Esophagus (tissue), 2 donors: ENCODE results near the gene RNF6. TPM values are rescaled to one million over a fixed set of nuclear protein-coding genes. Genes with fewer than 3 reads are reported as not detected.

Experiments
- H3K27ac ChIP-seq, 2 donors: one replicate each; pipeline ENCODE4 v1.5.1; 2013; ENCODE audit warnings: low read depth in 2 of 2, mild to moderate bottlenecking in 2 of 2, inconsistent platforms in 1 of 2, low read length in 1 of 2, moderate library complexity in 1 of 2
- H3K27me3 ChIP-seq, 2 donors: one replicate each; pipeline ENCODE4 v1.6.1; 2013; ENCODE audit warnings: low read length in 2 of 2, control low read depth in 1 of 2, mild to moderate bottlenecking in 1 of 2; ENCODE audit not compliant: insufficient read depth in 2 of 2, control insufficient read depth in 1 of 2
- H3K36me3 ChIP-seq, 2 donors: one replicate each; pipeline ENCODE4 v1.6.1; 2013; ENCODE audit warnings: low read length in 1 of 2; ENCODE audit not compliant: control insufficient read depth in 2 of 2, insufficient read depth in 2 of 2
- H3K4me1 ChIP-seq, 2 donors: one replicate each; pipeline ENCODE4 v1.6.1; 2013; ENCODE audit warnings: low read length in 1 of 2; ENCODE audit not compliant: control insufficient read depth in 2 of 2, insufficient read depth in 2 of 2
- H3K4me3 ChIP-seq, 2 donors: one replicate each; pipeline ENCODE4 v1.5.1; 2013; ENCODE audit warnings: low read length in 2 of 2, mild to moderate bottlenecking in 2 of 2, low read depth in 1 of 2, moderate library complexity in 1 of 2
- H3K9me3 ChIP-seq, 2 donors: one replicate each; pipeline ENCODE4 v1.6.1; 2013; ENCODE audit warnings: mild to moderate bottlenecking in 2 of 2, low read depth in 1 of 2, low read length in 1 of 2, moderate library complexity in 1 of 2; ENCODE audit not compliant: control insufficient read depth in 2 of 2, insufficient read depth in 1 of 2
- WGBS, 2 donors: extraction: QIAGEN DNeasy Blood & Tissue Kit; methylation state at CpG; one replicate each; pipeline ENCODE4 v1.1.7; 2013; 5-methylcytosine and 5-hydroxymethylcytosine counted together
- polyA plus RNA-seq, 2 donors: library from polyadenylated mRNA; stranded (reverse); fragments of 200-250 nt; gene quantifications; one replicate each; pipeline ENCODE4 v1.2.3, GENCODE V29; 2013
- donor health status: healthy with polysubstance abuse.
- donor health status: Bipolar disorder and iron deficiency.

RNF6 gene
- polyA plus RNA-seq: 10 to 100 TPM; 12.6 to 17.3 TPM

- Histone ChIP-seq H3K27ac (peak within 1 kb of the TSS; percentile 97 to 98), H3K27me3 (no peaks in the 10 kb centered on the region)
- WGBS, 2 donors: 0 to 1% methylated on average over 49 to 67 of the region's 67 CpGs
Observed at GRCh38 chr13:26221721-26222519, at the start of gene RNF6. RNF6 (minus strand) TSS chr13:26222314; CDS start chr13:26219649, 2,665 bp downstream.

DNA sequence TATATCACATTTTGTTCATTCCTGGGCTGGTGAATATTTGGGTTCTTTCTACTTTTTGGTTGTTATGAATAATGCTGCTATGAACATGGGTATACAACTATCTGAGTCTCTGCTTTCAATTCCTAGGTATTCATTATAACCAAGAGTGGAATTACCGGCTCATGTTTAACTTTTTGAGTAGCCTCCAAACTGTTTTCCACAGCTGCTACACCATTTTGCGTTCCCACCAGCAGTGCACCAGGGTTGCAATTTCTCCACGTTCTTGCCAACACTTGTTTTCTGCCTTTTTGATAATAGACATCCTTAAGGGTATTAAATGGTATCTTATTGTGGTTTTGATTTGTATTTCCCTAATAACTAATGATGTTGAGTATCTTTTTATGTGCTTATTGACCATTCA lies 48.6 kb upstream of the RNF6 start:
- H3K9me3 ChIP-seq: no peaks in the 10 kb centered on the region
- no peaks in the 10 kb centered on the region for H3K36me3 ChIP-seq
- no peak overlapping the region for H3K27ac ChIP-seq
- 86 to 96% methylated on average over 3 of the region's 3 CpGs for WGBS, 2 donors
- no peaks in the 10 kb centered on the region for H3K4me1 ChIP-seq
- H3K27me3 ChIP-seq: no peaks in the 10 kb centered on the region
- H3K4me3 ChIP-seq: no peak overlapping the region

More at GRCh38 chr13:26221721-26222519, at the start of gene RNF6:
- peak within 1 kb of the TSS; percentile 73 to 98 for H3K4me3 ChIP-seq
- H3K9me3 ChIP-seq: no peaks in the 10 kb centered on the region
- no peaks in the 10 kb centered on the region for H3K4me1 ChIP-seq
- peaks cover 0 to 3% of the 10 kb centered on the region in 2 donors for H3K36me3 ChIP-seq

GRCh38 chr13:26266311-26266710 lies 44.2 kb upstream of the RNF6 start:
- H3K27me3 ChIP-seq: no peaks in the 10 kb centered on the region
- H3K9me3 ChIP-seq: no peaks in the 10 kb centered on the region
- H3K4me3 ChIP-seq: no peak overlapping the region
- H3K27ac ChIP-seq: no peak overlapping the region
- no peaks in the 10 kb centered on the region for H3K4me1 ChIP-seq
- H3K36me3 ChIP-seq: no peaks in the 10 kb centered on the region
- WGBS, 2 donors: 81 to 87% methylated on average over 3 of the region's 3 CpGs

DNA sequence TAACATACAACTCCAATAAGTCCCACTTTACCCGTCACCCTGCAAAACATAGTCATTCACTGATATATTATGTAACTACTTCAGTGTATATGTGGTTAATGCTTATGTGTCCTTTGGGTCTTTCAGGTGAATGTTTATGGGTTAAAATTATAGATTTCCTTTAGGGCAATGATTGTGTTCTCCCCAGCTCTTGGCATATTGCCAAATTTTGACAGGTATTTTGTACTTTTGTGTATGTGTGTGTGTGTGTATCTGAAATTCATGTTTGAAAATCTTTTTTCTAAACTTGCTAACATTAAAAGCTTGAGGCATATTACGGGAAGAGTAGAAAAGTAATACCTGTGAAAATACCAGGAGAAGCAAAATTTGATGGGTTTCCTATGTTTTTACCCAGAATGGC lies 40.0 kb upstream of the RNF6 start:
- Histone ChIP-seq H3K36me3 (no peaks in the 10 kb centered on the region), H3K9me3 (no peaks in the 10 kb centered on the region), H3K27ac (no peak overlapping the region), H3K4me3 (no peak overlapping the region), H3K4me1 (no peaks in the 10 kb centered on the region), H3K27me3 (no peaks in the 10 kb centered on the region)
- 88 to 96% methylated on average over 2 of the region's 2 CpGs for WGBS, 2 donors

GRCh38 chr13:26259634-26260033 lies 37.5 kb upstream of the RNF6 start:
- Histone ChIP-seq H3K4me1 (no peaks in the 10 kb centered on the region), H3K9me3 (no peaks in the 10 kb centered on the region), H3K27ac (no peak overlapping the region), H3K4me3 (no peak overlapping the region), H3K36me3 (no peaks in the 10 kb centered on the region), H3K27me3 (no peaks in the 10 kb centered on the region)
- 80 to 85% methylated on average over 3 of the region's 3 CpGs for WGBS, 2 donors

- H3K27me3 ChIP-seq: no peaks in the 10 kb centered on the region
- H3K36me3 ChIP-seq: no peaks in the 10 kb centered on the region
- H3K27ac ChIP-seq: no peak overlapping the region
- 51 to 58% methylated on average over 2 of the region's 2 CpGs for WGBS, 2 donors
- no peak overlapping the region for H3K4me3 ChIP-seq
- no peaks in the 10 kb centered on the region for H3K9me3 ChIP-seq
- H3K4me1 ChIP-seq: no peaks in the 10 kb centered on the region
Observed at GRCh38 chr13:26257049-26257448, 34.9 kb upstream of the RNF6 start.

GRCh38 chr13:26255691-26256277 lies 33.7 kb upstream of the RNF6 start:
- Histone ChIP-seq H3K4me1 (no peaks in the 10 kb centered on the region), H3K36me3 (no peaks in the 10 kb centered on the region), H3K27me3 (no peaks in the 10 kb centered on the region), H3K4me3 (no peak overlapping the region), H3K9me3 (no peaks in the 10 kb centered on the region), H3K27ac (no peak overlapping the region)
- WGBS, 2 donors: 45 to 62% methylated on average over 10 of the region's 10 CpGs

DNA sequence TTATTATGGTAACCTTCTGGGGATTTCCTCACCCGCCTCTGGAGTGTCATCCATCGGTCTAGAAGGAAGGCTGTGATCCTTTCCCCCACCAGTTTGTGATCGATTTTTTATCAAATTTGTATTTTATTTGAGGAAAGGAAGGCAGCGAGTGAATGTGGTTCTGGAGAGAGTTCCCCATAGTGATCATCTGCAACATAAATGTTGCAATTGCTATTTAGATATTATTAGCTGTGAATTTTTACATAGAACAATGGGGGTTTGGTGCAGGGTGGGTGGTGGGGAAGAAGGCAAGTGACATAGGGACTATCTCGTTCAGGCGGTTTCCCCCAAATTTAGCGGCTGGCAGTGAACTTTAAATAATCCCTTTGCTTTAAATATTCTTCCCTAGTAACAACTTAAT lies 33.0 kb upstream of the RNF6 start:
- Histone ChIP-seq H3K36me3 (no peaks in the 10 kb centered on the region), H3K9me3 (no peaks in the 10 kb centered on the region), H3K27ac (no peak overlapping the region), H3K27me3 (no peaks in the 10 kb centered on the region), H3K4me1 (no peaks in the 10 kb centered on the region), H3K4me3 (peak overlapping the region; percentile 87 to 98)
- WGBS, 2 donors: 2 to 7% methylated on average over 7 of the region's 7 CpGs

DNA sequence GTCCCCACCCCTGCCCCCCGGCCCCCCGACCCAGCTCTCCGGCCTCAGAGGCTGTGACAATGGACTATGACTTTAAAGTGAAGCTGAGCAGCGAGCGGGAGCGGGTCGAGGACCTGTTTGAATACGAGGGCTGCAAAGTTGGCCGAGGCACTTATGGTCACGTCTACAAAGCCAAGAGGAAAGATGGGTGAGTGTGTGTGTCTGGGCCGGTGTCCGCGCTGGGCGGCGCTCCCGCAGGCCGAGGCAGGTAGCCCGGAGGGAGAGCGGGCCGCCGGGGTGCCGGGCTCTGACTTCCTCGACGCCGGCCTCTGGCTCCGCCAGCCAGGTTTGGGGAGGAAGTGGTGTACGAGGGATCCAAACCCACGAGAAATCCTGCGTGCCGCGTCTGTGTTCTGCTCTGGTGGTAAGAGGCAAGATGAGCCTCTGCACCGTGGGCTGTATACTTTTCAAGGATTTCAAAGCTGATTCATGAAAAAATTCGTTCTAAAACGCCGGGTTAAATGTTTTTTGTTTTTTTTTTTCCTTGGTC lies 32.5 kb upstream of the RNF6 start:
- Histone ChIP-seq H3K4me1 (no peaks in the 10 kb centered on the region), H3K4me3 (peak overlapping the region; percentile 87 to 98), H3K36me3 (no peaks in the 10 kb centered on the region), H3K9me3 (no peaks in the 10 kb centered on the region), H3K27me3 (no peaks in the 10 kb centered on the region), H3K27ac (peak overlapping the region; percentile 87 to 98)
- WGBS, 2 donors: 0% methylated on average over 34 to 35 of the region's 35 CpGs
